Ovary (tissue), 3 donors: Measurements from ENCODE around the gene CELF1.

Source experiments
- CTCF ChIP-seq, 3 donors: fragments of 450-650 bp in 2 of 3; fragments of 200-600 bp in 1 of 3; IDR thresholded peaks; one replicate each; pipeline versions ENCODE4 v1.5.1 to v1.8.0; 2016 to 2022; ENCODE audit warnings: antibody characterized with exemption in 3 of 3, mild to moderate bottlenecking in 1 of 3
- POLR2A ChIP-seq: fragments of 450-650 bp; IDR thresholded peaks from one replicate; pipeline ENCODE4 v1.6.1; 2017; ENCODE audit warnings: antibody characterized with exemption, mild to moderate bottlenecking, moderate library complexity
- donor health status: DM: no; HTN: no; CAD: no.

GRCh38 chr11:47506795-47507562, 46.0 kb downstream of the CELF1 start:
- TF ChIP-seq CTCF (IDR thresholded peaks at IDR 0.05): no peak
- no peak for TF ChIP-seq POLR2A
